KMS-11 (cell line): ENCODE data around the gene SBNO1.

ENCODE experiments used
- H2AFZ ChIP-seq: fragments of 200-600 bp; sonication (generic); 2 replicates; pipeline ENCODE4 v1.6.1; 2016; ENCODE audit warnings: antibody characterized with exemption, mixed run types, low read depth
- H3K27ac ChIP-seq: fragments of 200-600 bp; sonication (generic); 2 replicates; pipeline ENCODE4 v1.6.1; 2016; ENCODE audit warnings: mild to moderate bottlenecking, mixed run types
- H3K27me3 ChIP-seq: fragments of 200-600 bp; sonication (generic); 2 replicates; pipeline ENCODE4 v1.6.1; 2017; ENCODE audit warnings: mild to moderate bottlenecking, low read depth, mixed run types, moderate library complexity; ENCODE audit not compliant: insufficient read depth
- H3K36me3 ChIP-seq: fragments of 200-600 bp; sonication (generic); 2 replicates; pipeline ENCODE4 v1.6.1; 2017; ENCODE audit warnings: mild to moderate bottlenecking, mixed run types; ENCODE audit not compliant: insufficient read depth
- H3K4me1 ChIP-seq: fragments of 200-600 bp; sonication (generic); 2 replicates; pipeline ENCODE4 v1.6.1; 2016; ENCODE audit warnings: mild to moderate bottlenecking, low read depth, mixed run types; ENCODE audit not compliant: poor library complexity, severe bottlenecking
- H3K4me2 ChIP-seq: fragments of 200-600 bp; sonication (generic); 2 replicates; pipeline ENCODE4 v1.7.0; 2016; ENCODE audit warnings: mild to moderate bottlenecking, mixed run types
- H3K4me3 ChIP-seq: fragments of 200-600 bp; sonication (generic); IDR thresholded peaks from 2 replicates; pipeline ENCODE4 v1.6.1; 2017; ENCODE audit warnings: low read depth, low read length, mixed read lengths; ENCODE audit not compliant: insufficient read depth
- H3K79me2 ChIP-seq: fragments of 200-600 bp; sonication (generic); 2 replicates; pipeline ENCODE4 v1.6.1; 2016; ENCODE audit warnings: low read depth, mixed run types; ENCODE audit not compliant: insufficient read depth
- H3K9ac ChIP-seq: fragments of 200-600 bp; sonication (generic); 2 replicates; pipeline ENCODE4 v1.6.1; 2016; ENCODE audit warnings: mild to moderate bottlenecking, mixed run types
- H4K20me1 ChIP-seq: fragments of 200-600 bp; sonication (generic); 2 replicates; pipeline ENCODE4 v1.6.1; 2016; ENCODE audit warnings: mild to moderate bottlenecking, mixed run types; ENCODE audit not compliant: insufficient read depth
- CTCF ChIP-seq: fragments of 200-600 bp; sonication (generic); conservative IDR thresholded peaks from 2 replicates; pipeline ENCODE4 v1.6.1; 2017; ENCODE audit warnings: low read depth, mild to moderate bottlenecking, antibody characterized with exemption, low read length, moderate library complexity, mixed read lengths

SBNO1 gene

GRCh38 chr12:123393747-123394146 is 29.1 kb upstream of the SBNO1 start:
- no peak overlapping the region for H3K4me3 ChIP-seq
- no peaks in the 10 kb centered on the region for H3K27me3 ChIP-seq
- H3K79me2 ChIP-seq, result no peaks in the 10 kb centered on the region
- no peaks in the 10 kb centered on the region for H3K36me3 ChIP-seq
- no peak overlapping the region for H3K4me2 ChIP-seq
- no peak overlapping the region for H3K9ac ChIP-seq
- H2AFZ ChIP-seq, result no peak overlapping the region
- H4K20me1 ChIP-seq, result no peaks in the 10 kb centered on the region
- H3K4me1 ChIP-seq, result no peaks in the 10 kb centered on the region
- no peak overlapping the region for H3K27ac ChIP-seq
- no peak for TF ChIP-seq CTCF

- TF ChIP-seq CTCF, result no peak
- no peaks in the 10 kb centered on the region for H4K20me1 ChIP-seq
- H3K36me3 ChIP-seq, result no peaks in the 10 kb centered on the region
- H3K79me2 ChIP-seq, result 0 out of 2 replicates have a peak, but pooled peaks cover 5% of the 10 kb centered on the region
- H3K4me3 ChIP-seq, result no peak overlapping the region
- H3K27ac ChIP-seq, result no peak overlapping the region
- no peak overlapping the region for H3K9ac ChIP-seq
- H2AFZ ChIP-seq, result no peak overlapping the region
- H3K4me1 ChIP-seq, result peaks cover 14% of the 10 kb centered on the region
- no peaks in the 10 kb centered on the region for H3K27me3 ChIP-seq
- no peak overlapping the region for H3K4me2 ChIP-seq
These were observed 27.1 kb upstream of the SBNO1 start for GRCh38 chr12:123391546-123392343.

GRCh38 chr12:123390498-123391426 is 26.1 kb upstream of the SBNO1 start:
- 0 out of 2 replicates have a peak, but pooled peaks cover 5% of the 10 kb centered on the region for H3K79me2 ChIP-seq
- TF ChIP-seq CTCF, result no peak
- H3K4me2 ChIP-seq, result no peak overlapping the region
- H3K27me3 ChIP-seq, result no peaks in the 10 kb centered on the region
- no peak overlapping the region for H3K4me3 ChIP-seq
- H3K27ac ChIP-seq, result no peak overlapping the region
- H3K9ac ChIP-seq, result no peak overlapping the region
- no peaks in the 10 kb centered on the region for H3K36me3 ChIP-seq
- no peaks in the 10 kb centered on the region for H4K20me1 ChIP-seq
- H3K4me1 ChIP-seq, result peaks cover 14% of the 10 kb centered on the region
- no peak overlapping the region for H2AFZ ChIP-seq

- H3K4me3 ChIP-seq, result no peak overlapping the region
- no peak overlapping the region for H3K4me2 ChIP-seq
- H3K79me2 ChIP-seq, result 0 out of 2 replicates have a peak, but pooled peaks cover 5% of the 10 kb centered on the region
- H3K36me3 ChIP-seq, result no peaks in the 10 kb centered on the region
- no peak overlapping the region for H3K9ac ChIP-seq
- TF ChIP-seq CTCF, result no peak
- no peak overlapping the region for H3K27ac ChIP-seq
- peaks cover 21% of the 10 kb centered on the region for H3K4me1 ChIP-seq
- no peaks in the 10 kb centered on the region for H4K20me1 ChIP-seq
- no peaks in the 10 kb centered on the region for H3K27me3 ChIP-seq
- H2AFZ ChIP-seq, result no peak overlapping the region
These were observed 25.1 kb upstream of the SBNO1 start for GRCh38 chr12:123389560-123390351.
